Measurements from ENCODE around the gene EVX2.

Gene EVX2

GRCh38 chr2:176083796-176084261, at the start of gene EVX2:
EVX2 (minus strand) TSS chr2:176083962; CDS start chr2:176083776, 186 bp downstream.
- peaks cover 88% of the 10 kb centered on the region for H3K27me3 Mint-ChIP-seq (ENCODE audit: low read depth)
- H3K36me3 Mint-ChIP-seq (ENCODE audit: low read depth): peaks cover 9% of the 10 kb centered on the region
- peaks cover 9% of the 10 kb centered on the region for H3K4me1 Mint-ChIP-seq (ENCODE audit: low read depth)
- H3K27ac Mint-ChIP-seq: peak within 1 kb of the TSS; percentile 82
- peak within 1 kb of the TSS; percentile 26 for H3K4me3 Mint-ChIP-seq
- peaks cover 3% of the 10 kb centered on the region for H3K9me3 Mint-ChIP-seq

GRCh38 chr2:176133389-176133788, 49.6 kb upstream of the EVX2 start:
- H3K27me3 Mint-ChIP-seq (ENCODE audit: low read depth): peaks cover 84% of the 10 kb centered on the region
- H3K27ac Mint-ChIP-seq: no peak overlapping the region
- peaks cover 14% of the 10 kb centered on the region for H3K4me1 Mint-ChIP-seq (ENCODE audit: low read depth)
- peaks cover 3% of the 10 kb centered on the region for H3K36me3 Mint-ChIP-seq (ENCODE audit: low read depth)
- no peak overlapping the region for H3K4me3 Mint-ChIP-seq
- H3K9me3 Mint-ChIP-seq: no peaks in the 10 kb centered on the region

- peaks cover 84% of the 10 kb centered on the region for H3K27me3 Mint-ChIP-seq (ENCODE audit: low read depth)
- no peaks in the 10 kb centered on the region for H3K9me3 Mint-ChIP-seq
- peak overlapping the region; percentile 77 for H3K27ac Mint-ChIP-seq
- peaks cover 2% of the 10 kb centered on the region for H3K36me3 Mint-ChIP-seq (ENCODE audit: low read depth)
- H3K4me3 Mint-ChIP-seq: peak overlapping the region; percentile 73
- H3K4me1 Mint-ChIP-seq (ENCODE audit: low read depth): peaks cover 17% of the 10 kb centered on the region
These were observed 48.7 kb upstream of the EVX2 start for GRCh38 chr2:176132205-176133171.

GRCh38 chr2:176131848-176132158, 48.0 kb upstream of the EVX2 start:
- H3K27ac Mint-ChIP-seq: no peak overlapping the region
- no peaks in the 10 kb centered on the region for H3K9me3 Mint-ChIP-seq
- H3K4me3 Mint-ChIP-seq: no peak overlapping the region
- H3K4me1 Mint-ChIP-seq (ENCODE audit: low read depth): peaks cover 17% of the 10 kb centered on the region
- H3K27me3 Mint-ChIP-seq (ENCODE audit: low read depth): peaks cover 85% of the 10 kb centered on the region
- H3K36me3 Mint-ChIP-seq (ENCODE audit: low read depth): peaks cover 1% of the 10 kb centered on the region

- Mint-ChIP-seq H3K27ac (peak overlapping the region; percentile 88), H3K36me3 (ENCODE audit: low read depth) (peaks cover 1% of the 10 kb centered on the region), H3K9me3 (no peaks in the 10 kb centered on the region), H3K27me3 (ENCODE audit: low read depth) (peaks cover 87% of the 10 kb centered on the region), H3K4me1 (ENCODE audit: low read depth) (peaks cover 17% of the 10 kb centered on the region), H3K4me3 (peak overlapping the region; percentile 52)
These were observed 47.4 kb upstream of the EVX2 start for GRCh38 chr2:176130957-176131847.

GRCh38 chr2:176130147-176130956, 46.6 kb upstream of the EVX2 start:
- peaks cover 14% of the 10 kb centered on the region for H3K4me1 Mint-ChIP-seq (ENCODE audit: low read depth)
- H3K36me3 Mint-ChIP-seq (ENCODE audit: low read depth): peaks cover 1% of the 10 kb centered on the region
- H3K27ac Mint-ChIP-seq: peak overlapping the region; percentile 88
- no peaks in the 10 kb centered on the region for H3K9me3 Mint-ChIP-seq
- peak overlapping the region; percentile 52 for H3K4me3 Mint-ChIP-seq
- H3K27me3 Mint-ChIP-seq (ENCODE audit: low read depth): peaks cover 87% of the 10 kb centered on the region

- peaks cover 14% of the 10 kb centered on the region for H3K4me1 Mint-ChIP-seq (ENCODE audit: low read depth)
- no peak overlapping the region for H3K4me3 Mint-ChIP-seq
- H3K36me3 Mint-ChIP-seq (ENCODE audit: low read depth): peaks cover 1% of the 10 kb centered on the region
- H3K27me3 Mint-ChIP-seq (ENCODE audit: low read depth): peaks cover 87% of the 10 kb centered on the region
- H3K27ac Mint-ChIP-seq: no peak overlapping the region
- H3K9me3 Mint-ChIP-seq: no peaks in the 10 kb centered on the region
These were observed 46.0 kb upstream of the EVX2 start for GRCh38 chr2:176129813-176130146.

- Mint-ChIP-seq H3K27ac (peak within 1 kb of the TSS; percentile 88), H3K4me1 (ENCODE audit: low read depth) (peaks cover 14% of the 10 kb centered on the region), H3K27me3 (ENCODE audit: low read depth) (peaks cover 87% of the 10 kb centered on the region), H3K4me3 (no peak within 1 kb of the TSS), H3K36me3 (ENCODE audit: low read depth) (peaks cover 1% of the 10 kb centered on the region), H3K9me3 (no peaks in the 10 kb centered on the region)
These were observed 45.4 kb upstream of the EVX2 start, which contains the start of gene HOXD8 for GRCh38 chr2:176128982-176129796. HOXD8 (plus strand) TSS chr2:176129705; CDS start chr2:176130367, 662 bp downstream.

GRCh38 chr2:176128172-176128981, 44.6 kb upstream of the EVX2 start:
- Mint-ChIP-seq H3K9me3 (no peaks in the 10 kb centered on the region), H3K27me3 (ENCODE audit: low read depth) (peaks cover 87% of the 10 kb centered on the region), H3K4me3 (peak overlapping the region; percentile 25), H3K4me1 (ENCODE audit: low read depth) (peaks cover 14% of the 10 kb centered on the region), H3K36me3 (ENCODE audit: low read depth) (peaks cover 1% of the 10 kb centered on the region), H3K27ac (peak overlapping the region; percentile 86)

- H3K36me3 Mint-ChIP-seq (ENCODE audit: low read depth): peaks cover 1% of the 10 kb centered on the region
- peak overlapping the region; percentile 25 for H3K4me3 Mint-ChIP-seq
- peaks cover 84% of the 10 kb centered on the region for H3K27me3 Mint-ChIP-seq (ENCODE audit: low read depth)
- peaks cover 14% of the 10 kb centered on the region for H3K4me1 Mint-ChIP-seq (ENCODE audit: low read depth)
- no peaks in the 10 kb centered on the region for H3K9me3 Mint-ChIP-seq
- no peak overlapping the region for H3K27ac Mint-ChIP-seq
These were observed 44.0 kb upstream of the EVX2 start for GRCh38 chr2:176127774-176128072.

- Mint-ChIP-seq H3K9me3 (no peaks in the 10 kb centered on the region), H3K36me3 (ENCODE audit: low read depth) (peaks cover 1% of the 10 kb centered on the region), H3K27ac (peak overlapping the region; percentile 69)
These were observed 43.4 kb upstream of the EVX2 start for GRCh38 chr2:176126929-176127773.

GRCh38 chr2:176125772-176126054, 42.0 kb upstream of the EVX2 start:
- H3K9me3 Mint-ChIP-seq: no peaks in the 10 kb centered on the region
- H3K27ac Mint-ChIP-seq: peak overlapping the region; percentile 13
- H3K36me3 Mint-ChIP-seq (ENCODE audit: low read depth): no peaks in the 10 kb centered on the region
- no peak overlapping the region for H3K4me3 Mint-ChIP-seq
- H3K27me3 Mint-ChIP-seq (ENCODE audit: low read depth): peaks cover 77% of the 10 kb centered on the region
- H3K4me1 Mint-ChIP-seq (ENCODE audit: low read depth): peaks cover 7% of the 10 kb centered on the region

More at GRCh38 chr2:176126929-176127773, 43.4 kb upstream of the EVX2 start:
- Mint-ChIP-seq H3K27me3 (ENCODE audit: low read depth) (peaks cover 82% of the 10 kb centered on the region), H3K4me3 (no peak overlapping the region), H3K4me1 (ENCODE audit: low read depth) (peaks cover 10% of the 10 kb centered on the region)
